ENCODE measurements around the gene HDHD2. TPM values are rescaled to one million over a fixed set of nuclear protein-coding genes. Genes with fewer than 3 reads are reported as not detected.

The HDHD2 gene
- total RNA-seq, 1 experiment from 2014 or later, result 6.3 TPM

- Histone ChIP-seq H4K20me1 (ENCODE audit: low read length) (no peaks in the 10 kb centered on the region), H2AFZ (ENCODE audit: low read length) (no peak overlapping the region), H3K4me3 (ENCODE audit: low read length) (no peak overlapping the region), H3K36me3 (ENCODE audit: low read depth, low read length) (no peaks in the 10 kb centered on the region), H3K9me2 (replicated peaks; ENCODE audit: low read length) (no peaks in the 10 kb centered on the region), H3K9me3 (ENCODE audit: low read length) (no peaks in the 10 kb centered on the region), H3K4me1 (ENCODE audit: insufficient read depth, low read length) (no peaks in the 10 kb centered on the region), H3F3A (ENCODE audit: low read length, unreplicated experiment) (no peaks in the 10 kb centered on the region), H3K27me3 (ENCODE audit: low read length) (no peaks in the 10 kb centered on the region), H3K79me2 (ENCODE audit: low read length) (no peaks in the 10 kb centered on the region), H3K4me2 (ENCODE audit: low read length) (no peak overlapping the region), H3K9ac (ENCODE audit: low read length) (no peak overlapping the region), H3K27ac (ENCODE audit: low read length) (no peak overlapping the region)
- DNase-seq (no peak), ATAC-seq (no peak)
- TF ChIP-seq CTCF (conservative IDR thresholded peaks at IDR 0.05; ENCODE audit: low read depth, low read length), result no peak
- no peak for TF ChIP-seq EZH2phosphoT487 (IDR thresholded peaks at IDR 0.05; ENCODE audit: borderline replicate concordance, low read length)
- no peak for TF ChIP-seq EZH2 (IDR thresholded peaks at IDR 0.05; ENCODE audit: low read length, unreplicated experiment)
- intact Hi-C loops (cut with micrococcal nuclease), result no loop called here
- ChIA-PET CTCF (no interaction called here), POLR2A (ENCODE audit: unreplicated experiment) (no interaction called here)
- no TSS peak for BruUV-seq (replicated peaks)
Observed at GRCh38 chr18:47110492-47111274, 39.6 kb downstream of the HDHD2 start.

GRCh38 chr18:47109720-47110119 lies 40.6 kb downstream of the HDHD2 start:
- H2AFZ ChIP-seq (ENCODE audit: low read length), result no peak overlapping the region
- TF ChIP-seq EZH2 (IDR thresholded peaks at IDR 0.05; ENCODE audit: low read length, unreplicated experiment) (no peak), CTCF (conservative IDR thresholded peaks at IDR 0.05; ENCODE audit: low read depth, low read length) (no peak), EZH2phosphoT487 (IDR thresholded peaks at IDR 0.05; ENCODE audit: borderline replicate concordance, low read length) (no peak)
- H3K36me3 ChIP-seq (ENCODE audit: low read depth, low read length), result no peaks in the 10 kb centered on the region
- H3K4me2 ChIP-seq (ENCODE audit: low read length), result no peak overlapping the region
- intact Hi-C loops (cut with micrococcal nuclease), result no loop called here
- no peaks in the 10 kb centered on the region for H3K79me2 ChIP-seq (ENCODE audit: low read length)
- ChIA-PET POLR2A (ENCODE audit: unreplicated experiment) (no interaction called here), CTCF (no interaction called here)
- no peaks in the 10 kb centered on the region for H3F3A ChIP-seq (ENCODE audit: low read length, unreplicated experiment)
- no peaks in the 10 kb centered on the region for H3K9me2 ChIP-seq (replicated peaks; ENCODE audit: low read length)
- no peak overlapping the region for H3K27ac ChIP-seq (ENCODE audit: low read length)
- DNase-seq (no peak), ATAC-seq (no peak)
- H3K27me3 ChIP-seq (ENCODE audit: low read length), result no peaks in the 10 kb centered on the region
- H3K4me3 ChIP-seq (ENCODE audit: low read length), result no peak overlapping the region
- H4K20me1 ChIP-seq (ENCODE audit: low read length), result no peaks in the 10 kb centered on the region
- H3K4me1 ChIP-seq (ENCODE audit: insufficient read depth, low read length), result no peaks in the 10 kb centered on the region
- no peak overlapping the region for H3K9ac ChIP-seq (ENCODE audit: low read length)
- no TSS peak for BruUV-seq (replicated peaks)
- H3K9me3 ChIP-seq (ENCODE audit: low read length), result no peaks in the 10 kb centered on the region

DNA sequence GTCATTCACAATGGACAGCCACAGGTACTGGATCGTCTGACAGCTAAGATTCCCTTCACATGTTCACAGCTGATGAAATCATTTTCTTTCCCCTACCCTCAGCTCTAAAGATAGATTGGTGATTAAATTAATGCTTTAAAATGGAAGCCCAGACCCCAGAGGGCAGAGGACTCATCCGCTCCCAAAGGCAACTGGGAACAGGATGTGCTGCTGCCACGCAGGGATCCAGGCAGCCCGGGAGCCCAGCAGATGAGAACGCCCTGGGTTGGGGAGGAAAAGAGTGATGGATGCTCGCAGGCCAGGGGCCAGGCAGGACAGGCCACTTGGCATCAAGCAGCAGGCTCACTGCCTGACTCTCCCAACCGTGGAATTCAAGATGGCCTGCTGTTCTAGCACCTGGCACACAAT lies 41.3 kb downstream of the HDHD2 start:
- no peaks in the 10 kb centered on the region for H3K9me2 ChIP-seq (replicated peaks; ENCODE audit: low read length)
- no peaks in the 10 kb centered on the region for H3K9me3 ChIP-seq (ENCODE audit: low read length)
- no peaks in the 10 kb centered on the region for H3F3A ChIP-seq (ENCODE audit: low read length, unreplicated experiment)
- no peak overlapping the region for H3K9ac ChIP-seq (ENCODE audit: low read length)
- H3K79me2 ChIP-seq (ENCODE audit: low read length), result no peaks in the 10 kb centered on the region
- no peak overlapping the region for H3K4me3 ChIP-seq (ENCODE audit: low read length)
- CTCF ChIA-PET, result no interaction called here
- TF ChIP-seq EZH2phosphoT487 (IDR thresholded peaks at IDR 0.05; ENCODE audit: borderline replicate concordance, low read length) (no peak), EZH2 (IDR thresholded peaks at IDR 0.05; ENCODE audit: low read length, unreplicated experiment) (no peak), CTCF (conservative IDR thresholded peaks at IDR 0.05; ENCODE audit: low read depth, low read length) (no peak)
- ATAC-seq (no peak), DNase-seq (no peak)
- H4K20me1 ChIP-seq (ENCODE audit: low read length), result no peaks in the 10 kb centered on the region
- H2AFZ ChIP-seq (ENCODE audit: low read length), result no peak overlapping the region
- POLR2A ChIA-PET (ENCODE audit: unreplicated experiment), result no interaction called here
- no peaks in the 10 kb centered on the region for H3K27me3 ChIP-seq (ENCODE audit: low read length)
- no peaks in the 10 kb centered on the region for H3K36me3 ChIP-seq (ENCODE audit: low read depth, low read length)
- H3K27ac ChIP-seq (ENCODE audit: low read length), result no peak overlapping the region
- intact Hi-C loops (cut with micrococcal nuclease), result no loop called here
- H3K4me1 ChIP-seq (ENCODE audit: insufficient read depth, low read length), result no peaks in the 10 kb centered on the region
- H3K4me2 ChIP-seq (ENCODE audit: low read length), result no peak overlapping the region
- BruUV-seq (replicated peaks), result no TSS peak
